ENCODE results near the gene AGAP1. TPM values are rescaled to one million over a fixed set of nuclear protein-coding genes. Genes with fewer than 3 reads are reported as not detected.

AGAP1 gene
- total RNA-seq, 2 donors from 2014 or later = 16.1 to 40.1 TPM

DNA sequence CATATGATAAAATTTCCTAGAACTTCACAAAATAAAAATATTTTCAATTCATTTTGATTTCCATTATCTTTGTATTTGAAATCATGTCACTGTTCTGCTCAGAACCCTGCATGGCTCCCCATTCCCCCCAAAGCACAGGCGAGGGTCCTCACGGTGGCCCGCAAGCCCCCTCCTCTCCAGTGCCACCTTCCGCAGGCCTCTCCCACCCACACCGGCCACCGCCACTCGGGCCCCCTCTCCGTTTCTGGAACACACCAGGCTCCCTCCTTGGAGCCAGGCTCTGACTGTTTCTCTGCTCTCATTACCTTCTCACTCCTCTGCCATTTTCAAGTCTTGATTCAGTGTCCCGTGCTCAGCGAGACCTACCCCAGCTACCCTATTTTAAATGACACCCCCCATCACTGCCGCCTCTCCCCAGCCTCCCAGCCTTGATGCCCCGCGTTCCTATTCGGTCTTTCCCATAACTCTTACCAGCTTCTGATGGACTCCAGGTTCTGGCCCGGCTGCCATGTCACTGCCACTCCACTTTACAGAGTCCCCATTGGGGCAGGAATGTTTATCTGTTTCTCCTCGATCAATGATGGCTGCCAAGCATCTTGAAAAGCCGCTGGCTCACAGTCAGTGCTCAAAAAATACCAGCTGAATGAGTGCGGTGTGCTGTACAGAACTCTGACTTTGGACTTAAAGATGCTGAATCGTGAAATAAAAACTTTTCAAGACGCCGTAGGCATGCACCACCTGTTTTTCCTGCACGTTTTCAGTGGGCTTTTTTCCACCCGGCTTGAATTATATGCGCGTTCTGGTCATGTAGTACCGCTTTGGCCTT lies 473.3 kb downstream of the AGAP1 start:
- Histone ChIP-seq H3K27ac (no peak overlapping the region), H3K4me1 (replicated peaks) (no peaks in the 10 kb centered on the region), H3K27me3 (replicated peaks; ENCODE audit: insufficient read depth) (no peaks in the 10 kb centered on the region), H3K4me3 (no peak overlapping the region), H3K36me3 (no peaks in the 10 kb centered on the region), H3K9me3 (no peaks in the 10 kb centered on the region)
- DNase-seq (ENCODE audit: low spot score) = no peak
- intact Hi-C loops (cut with DNase I) = no loop called here
- TF ChIP-seq CTCF (IDR thresholded peaks at IDR 0.05) (no peak), POLR2A (IDR thresholded peaks at IDR 0.05) (no peak), POLR2AphosphoS5 (IDR thresholded peaks at IDR 0.05) (no peak)
- 94% methylated on average over 26 of the region's 26 CpGs for WGBS

DNA sequence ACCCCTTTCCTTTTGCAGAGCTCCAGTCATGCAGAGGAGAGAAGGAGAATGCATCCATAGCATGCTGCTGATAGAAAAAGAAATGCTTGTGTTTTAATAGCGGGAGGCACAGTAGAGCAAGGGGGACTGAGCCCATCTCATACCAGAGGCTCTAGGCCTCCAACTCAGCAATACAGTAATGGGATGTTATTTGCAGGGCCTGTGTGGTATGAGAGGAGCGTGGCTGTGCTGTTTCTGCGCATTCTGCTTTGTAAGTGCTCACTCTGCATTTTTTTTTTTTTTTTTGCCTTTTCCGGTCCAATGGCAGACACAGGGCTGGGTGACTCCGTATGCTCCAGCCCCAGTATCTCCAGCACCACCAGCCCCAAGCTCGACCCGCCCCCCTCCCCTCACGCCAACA lies 474.3 kb downstream of the AGAP1 start:
- H3K27me3 ChIP-seq (replicated peaks; ENCODE audit: insufficient read depth) = no peaks in the 10 kb centered on the region
- WGBS = 89% methylated on average over 8 of the region's 8 CpGs
- no peak for DNase-seq (ENCODE audit: low spot score)
- H3K27ac ChIP-seq = no peak overlapping the region
- H3K36me3 ChIP-seq = no peaks in the 10 kb centered on the region
- intact Hi-C loops (cut with DNase I) = no loop called here
- H3K4me1 ChIP-seq (replicated peaks) = no peaks in the 10 kb centered on the region
- TF ChIP-seq POLR2AphosphoS5 (IDR thresholded peaks at IDR 0.05) = no peak
- no peak for TF ChIP-seq POLR2A (IDR thresholded peaks at IDR 0.05)
- no peak for TF ChIP-seq CTCF (IDR thresholded peaks at IDR 0.05)
- no peaks in the 10 kb centered on the region for H3K9me3 ChIP-seq
- H3K4me3 ChIP-seq = no peak overlapping the region

GRCh38 chr2:235968616-235969324 lies 474.9 kb downstream of the AGAP1 start:
- H3K27ac ChIP-seq = no peak overlapping the region
- no peak for DNase-seq (ENCODE audit: low spot score)
- intact Hi-C loops (cut with DNase I) = no loop called here
- no peaks in the 10 kb centered on the region for H3K9me3 ChIP-seq
- H3K27me3 ChIP-seq (replicated peaks; ENCODE audit: insufficient read depth) = no peaks in the 10 kb centered on the region
- H3K4me3 ChIP-seq = no peak overlapping the region
- H3K36me3 ChIP-seq = no peaks in the 10 kb centered on the region
- no peak for TF ChIP-seq POLR2AphosphoS5 (IDR thresholded peaks at IDR 0.05)
- TF ChIP-seq POLR2A (IDR thresholded peaks at IDR 0.05) = no peak
- no peak for TF ChIP-seq CTCF (IDR thresholded peaks at IDR 0.05)
- WGBS = 89% methylated on average over 18 of the region's 18 CpGs
- H3K4me1 ChIP-seq (replicated peaks) = no peaks in the 10 kb centered on the region

DNA sequence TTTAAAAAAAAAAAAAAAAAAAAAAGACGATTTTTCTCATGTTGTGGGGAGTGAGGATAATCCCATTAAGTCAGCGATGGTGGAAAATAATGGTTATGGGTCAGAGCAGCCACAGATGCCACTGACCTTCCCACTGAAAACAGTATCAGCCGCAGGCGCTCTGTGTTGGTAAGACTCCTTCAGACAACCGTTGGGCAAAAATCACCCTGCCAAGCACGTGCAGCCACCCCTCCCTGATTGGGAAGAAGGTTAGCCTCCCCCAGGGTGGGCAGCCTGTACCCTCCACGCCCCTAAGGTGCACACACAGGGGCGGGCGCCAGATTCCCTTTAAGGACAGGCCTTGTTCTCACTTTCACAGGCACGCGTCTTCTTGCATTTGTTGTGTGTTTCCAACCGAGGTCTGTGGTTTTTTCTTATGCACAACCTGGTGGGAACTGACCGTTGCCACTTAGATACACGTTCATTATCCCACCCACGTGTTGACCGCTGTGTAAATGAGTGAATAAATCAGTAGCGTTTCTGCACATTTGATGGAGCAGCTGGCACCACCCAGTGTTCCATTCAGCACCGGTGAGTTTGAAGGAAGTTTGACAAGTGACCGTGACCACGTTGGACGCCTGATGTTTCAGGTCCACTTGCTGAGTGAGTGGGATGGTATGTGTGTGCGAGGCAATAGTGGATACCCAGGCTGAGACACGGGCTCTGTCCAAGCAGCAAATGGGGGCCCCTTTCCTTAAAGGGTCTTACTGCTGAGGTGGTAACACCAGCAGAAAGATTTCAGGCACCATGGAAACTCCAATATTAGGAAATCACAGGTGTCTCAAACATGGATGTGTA lies 476.6 kb downstream of the AGAP1 start:
- Histone ChIP-seq H3K27ac (no peak overlapping the region), H3K27me3 (replicated peaks; ENCODE audit: insufficient read depth) (no peaks in the 10 kb centered on the region), H3K4me1 (replicated peaks) (no peaks in the 10 kb centered on the region), H3K9me3 (no peaks in the 10 kb centered on the region), H3K4me3 (no peak overlapping the region), H3K36me3 (no peaks in the 10 kb centered on the region)
- 93% methylated on average over 23 of the region's 23 CpGs for WGBS
- DNase-seq (ENCODE audit: low spot score) = no peak
- TF ChIP-seq POLR2AphosphoS5 (IDR thresholded peaks at IDR 0.05) (no peak), POLR2A (IDR thresholded peaks at IDR 0.05) (no peak), CTCF (IDR thresholded peaks at IDR 0.05) (no peak)
- intact Hi-C loops (cut with DNase I) = no loop called here
